K562 (cell line): Measurements from ENCODE around the gene CDIPT. TPM values are rescaled to one million over a fixed set of nuclear protein-coding genes. Genes with fewer than 3 reads are reported as not detected.

Source experiments
- AFF1 ChIP-seq, 2 experiments: fragments of 450-650 bp; IDR thresholded peaks; 2 replicates each; pipeline ENCODE4 v1.6.1; 2018; ENCODE audit warnings: mild to moderate bottlenecking in 2 of 2, low read depth in 1 of 2; ENCODE audit not compliant: partially characterized antibody in 2 of 2
- ARID1B ChIP-seq: fragments of 450-650 bp; IDR thresholded peaks from 2 replicates; pipeline ENCODE4 v1.6.1; 2016; ENCODE audit warnings: antibody characterized with exemption, mild to moderate bottlenecking, inconsistent platforms
- BMI1 ChIP-seq: fragments of 150-350 bp; IDR thresholded peaks from 2 replicates; pipeline ENCODE4 v1.6.1; 2014; ENCODE audit warnings: low read length
- EZH2 ChIP-seq: IDR thresholded peaks from 2 replicates; pipeline ENCODE4 v1.6.1; 2012; ENCODE audit warnings: low read depth, mild to moderate bottlenecking, inconsistent platforms, low read length, borderline replicate concordance
- FOSL1 ChIP-seq: fragments of 200-800 bp; sonication (Bioruptor generic); conservative IDR thresholded peaks from 2 replicates; pipeline ENCODE4 v1.6.1; 2016; ENCODE audit warnings: missing genetic modification characterization, missing compliant biosample characterization
- FOXK1 ChIP-seq: sonication (generic); formaldehyde crosslinking; IDR thresholded peaks from 2 replicates; pipeline ENCODE4 v1.8.0; 2022; ENCODE audit warnings: missing genetic modification reagents, mild to moderate bottlenecking, borderline replicate concordance
- KLF13 ChIP-seq: fragments of 450-650 bp; IDR thresholded peaks from 2 replicates; pipeline ENCODE4 v1.6.1; 2016; ENCODE audit warnings: missing genetic modification characterization, low read depth, mild to moderate bottlenecking, missing compliant biosample characterization, moderate library complexity, borderline replicate concordance
- MTA3 ChIP-seq: fragments of 450-650 bp; formaldehyde crosslinking; IDR thresholded peaks from 2 replicates; pipeline ENCODE4 v1.6.1; 2017; ENCODE audit warnings: mild to moderate bottlenecking, borderline replicate concordance
- MYNN ChIP-seq, 2 experiments: sonication (generic); formaldehyde crosslinking in 1 of 2; IDR thresholded peaks; 2 replicates each; pipeline versions ENCODE4 v1.5.0 to v1.6.1; 2016 to 2020; ENCODE audit warnings: antibody characterized with exemption in 1 of 2, missing genetic modification reagents in 1 of 2
- ZNF165 ChIP-seq: fragments of 250-450 bp; sonication (Bioruptor Pico); IDR thresholded peaks from 2 replicates; pipeline ENCODE4 v1.4.0; 2020; ENCODE audit warnings: borderline replicate concordance
- polyA plus RNA-seq, 8 experiments: library from polyadenylated mRNA; depleted of rRNA in 4 of 8; stranded (reverse) in 5 of 8; unstranded in 3 of 8; fragments of >200 nt; fragmentation: Nextera tagmentation in 2 of 8; fragmentation: Illumina TruSeq in 1 of 8; extraction: Ambion mirVana in 2 of 8; extraction: Trizol in 1 of 8; gene quantifications; 2 replicates each; pipeline versions ENCODE4 v1.2.1 to v1.2.3, GENCODE V29; 2011 to 2014; ENCODE audit warnings: inconsistent platforms in 1 of 8, missing spikeins in 1 of 8
- total RNA-seq, 7 experiments: library from RNA; depleted of rRNA in 6 of 7; stranded (reverse); fragments of >200 nt in 6 of 7; fragmentation: Illumina TruSeq in 2 of 7; extraction: Trizol in 2 of 7; gene quantifications; 2 replicates each; pipeline versions ENCODE4 v1.2.1 to v1.2.3, GENCODE V29; 2011 to 2021; ENCODE audit warnings: low replicate concordance in 1 of 7

The CDIPT gene
- total and polyA plus RNA-seq, 9 of the 15 experiments (the other 6 are each of a cell fraction or from before 2014, with no cell fraction given): 1.3 to 37.0 (median 23.0) TPM

- no peak for TF ChIP-seq ZNF165 (CRISPR knock-in tag)
- TF ChIP-seq FOXK1 (CRISPR knock-in tag): 0 out of 2 replicates have a peak, but pooled peaks have one; percentile 21
- peak; percentile 65; the same call in 1 of the 2 replicates for TF ChIP-seq FOSL1 (tag)
- no peak for TF ChIP-seq AFF1 (IDR thresholded peaks at IDR 0.05; ENCODE audit: low read depth in 1 of 2, partially characterized antibody in 2 of 2)
- no peak for TF ChIP-seq BMI1
- no peak for TF ChIP-seq EZH2
- TF ChIP-seq MTA3: no peak
- no peak for TF ChIP-seq MYNN (IDR thresholded peaks at IDR 0.05)
- TF ChIP-seq MYNN (CRISPR knock-in tag; IDR thresholded peaks at IDR 0.05): no peak
- peak; percentile 51 for TF ChIP-seq ARID1B
- no peak for TF ChIP-seq KLF13 (tag)
Measured at GRCh38 chr16:29824589-29825144, 38.4 kb downstream of the CDIPT start (continued).
